ENCODE data around the gene SELENOM.

The SELENOM gene

GRCh38 chr22:31107178-31107893, at the start of gene SELENOM:
SELENOM (minus strand) TSS chr22:31107568; CDS start chr22:31107505, 63 bp downstream.
- Histone ChIP-seq H3K4me3 (ENCODE audit: low read depth, low read length) (peak within 1 kb of the TSS; percentile 81), H3K9ac (ENCODE audit: low read depth, low read length) (peak within 1 kb of the TSS; percentile 60; the same call in 1 of the 2 replicates), H3K27me3 (ENCODE audit: control insufficient read depth, insufficient read depth, low read length) (peaks cover 24% of the 10 kb centered on the region), H3K4me1 (ENCODE audit: control insufficient read depth, insufficient read depth, low read length) (no peaks in the 10 kb centered on the region), H3K27ac (ENCODE audit: low read depth, low read length) (no peak within 1 kb of the TSS), H3K9me3 (ENCODE audit: control insufficient read depth, insufficient read depth, low read length) (no peaks in the 10 kb centered on the region), H3K36me3 (ENCODE audit: control insufficient read depth, insufficient read depth, low read length) (no peaks in the 10 kb centered on the region)

GRCh38 chr22:31155422-31155821, 48.1 kb upstream of the SELENOM start:
- no peak overlapping the region for H3K27ac ChIP-seq (ENCODE audit: low read depth, low read length)
- H3K27me3 ChIP-seq (ENCODE audit: control insufficient read depth, insufficient read depth, low read length) = peaks cover 22% of the 10 kb centered on the region

GRCh38 chr22:31154975-31155374, 47.6 kb upstream of the SELENOM start:
- Histone ChIP-seq H3K9ac (ENCODE audit: low read depth, low read length) (no peak overlapping the region), H3K36me3 (ENCODE audit: control insufficient read depth, insufficient read depth, low read length) (no peaks in the 10 kb centered on the region), H3K27me3 (ENCODE audit: control insufficient read depth, insufficient read depth, low read length) (peaks cover 22% of the 10 kb centered on the region), H3K4me3 (ENCODE audit: low read depth, low read length) (no peak overlapping the region), H3K9me3 (ENCODE audit: control insufficient read depth, insufficient read depth, low read length) (no peaks in the 10 kb centered on the region), H3K4me1 (ENCODE audit: control insufficient read depth, insufficient read depth, low read length) (no peaks in the 10 kb centered on the region), H3K27ac (ENCODE audit: low read depth, low read length) (no peak overlapping the region)

More at GRCh38 chr22:31155422-31155821, 48.1 kb upstream of the SELENOM start:
- H3K36me3 ChIP-seq (ENCODE audit: control insufficient read depth, insufficient read depth, low read length) = no peaks in the 10 kb centered on the region
- no peak overlapping the region for H3K4me3 ChIP-seq (ENCODE audit: low read depth, low read length)
- H3K9me3 ChIP-seq (ENCODE audit: control insufficient read depth, insufficient read depth, low read length) = no peaks in the 10 kb centered on the region
- no peaks in the 10 kb centered on the region for H3K4me1 ChIP-seq (ENCODE audit: control insufficient read depth, insufficient read depth, low read length)
- no peak overlapping the region for H3K9ac ChIP-seq (ENCODE audit: low read depth, low read length)

GRCh38 chr22:31153357-31153756, 46.0 kb upstream of the SELENOM start:
- H3K9ac ChIP-seq (ENCODE audit: low read depth, low read length) = no peak overlapping the region
- H3K27me3 ChIP-seq (ENCODE audit: control insufficient read depth, insufficient read depth, low read length) = peaks cover 12% of the 10 kb centered on the region
- H3K9me3 ChIP-seq (ENCODE audit: control insufficient read depth, insufficient read depth, low read length) = no peaks in the 10 kb centered on the region
- no peaks in the 10 kb centered on the region for H3K4me1 ChIP-seq (ENCODE audit: control insufficient read depth, insufficient read depth, low read length)
- no peaks in the 10 kb centered on the region for H3K36me3 ChIP-seq (ENCODE audit: control insufficient read depth, insufficient read depth, low read length)
- H3K4me3 ChIP-seq (ENCODE audit: low read depth, low read length) = no peak overlapping the region
- H3K27ac ChIP-seq (ENCODE audit: low read depth, low read length) = no peak overlapping the region

GRCh38 chr22:31151872-31152271, 44.5 kb upstream of the SELENOM start:
- Histone ChIP-seq H3K27me3 (ENCODE audit: control insufficient read depth, insufficient read depth, low read length) (0 out of 2 replicates have a peak, but pooled peaks cover 4% of the 10 kb centered on the region), H3K4me3 (ENCODE audit: low read depth, low read length) (no peak overlapping the region), H3K4me1 (ENCODE audit: control insufficient read depth, insufficient read depth, low read length) (no peaks in the 10 kb centered on the region), H3K36me3 (ENCODE audit: control insufficient read depth, insufficient read depth, low read length) (no peaks in the 10 kb centered on the region), H3K9ac (ENCODE audit: low read depth, low read length) (no peak overlapping the region), H3K9me3 (ENCODE audit: control insufficient read depth, insufficient read depth, low read length) (peaks cover 9% of the 10 kb centered on the region), H3K27ac (ENCODE audit: low read depth, low read length) (no peak overlapping the region)

GRCh38 chr22:31150615-31151014, 43.2 kb upstream of the SELENOM start:
- peaks cover 11% of the 10 kb centered on the region for H3K9me3 ChIP-seq (ENCODE audit: control insufficient read depth, insufficient read depth, low read length)
- H3K9ac ChIP-seq (ENCODE audit: low read depth, low read length) = no peak overlapping the region
- H3K27ac ChIP-seq (ENCODE audit: low read depth, low read length) = no peak overlapping the region

GRCh38 chr22:31148953-31149627, 41.7 kb upstream of the SELENOM start:
- Histone ChIP-seq H3K27ac (ENCODE audit: low read depth, low read length) (no peak overlapping the region), H3K27me3 (ENCODE audit: control insufficient read depth, insufficient read depth, low read length) (no peaks in the 10 kb centered on the region), H3K4me3 (ENCODE audit: low read depth, low read length) (no peak overlapping the region), H3K4me1 (ENCODE audit: control insufficient read depth, insufficient read depth, low read length) (no peaks in the 10 kb centered on the region), H3K9ac (ENCODE audit: low read depth, low read length) (no peak overlapping the region), H3K36me3 (ENCODE audit: control insufficient read depth, insufficient read depth, low read length) (no peaks in the 10 kb centered on the region), H3K9me3 (ENCODE audit: control insufficient read depth, insufficient read depth, low read length) (peaks cover 11% of the 10 kb centered on the region)

More at GRCh38 chr22:31150615-31151014, 43.2 kb upstream of the SELENOM start:
- Histone ChIP-seq H3K4me3 (ENCODE audit: low read depth, low read length) (no peak overlapping the region), H3K36me3 (ENCODE audit: control insufficient read depth, insufficient read depth, low read length) (no peaks in the 10 kb centered on the region), H3K4me1 (ENCODE audit: control insufficient read depth, insufficient read depth, low read length) (no peaks in the 10 kb centered on the region), H3K27me3 (ENCODE audit: control insufficient read depth, insufficient read depth, low read length) (no peaks in the 10 kb centered on the region)

- H3K36me3 ChIP-seq (ENCODE audit: control insufficient read depth, insufficient read depth, low read length) = no peaks in the 10 kb centered on the region
- no peak overlapping the region for H3K9ac ChIP-seq (ENCODE audit: low read depth, low read length)
- H3K4me1 ChIP-seq (ENCODE audit: control insufficient read depth, insufficient read depth, low read length) = no peaks in the 10 kb centered on the region
- H3K27ac ChIP-seq (ENCODE audit: low read depth, low read length) = no peak overlapping the region
- H3K4me3 ChIP-seq (ENCODE audit: low read depth, low read length) = no peak overlapping the region
- H3K27me3 ChIP-seq (ENCODE audit: control insufficient read depth, insufficient read depth, low read length) = no peaks in the 10 kb centered on the region
- peaks cover 11% of the 10 kb centered on the region for H3K9me3 ChIP-seq (ENCODE audit: control insufficient read depth, insufficient read depth, low read length)
Measured at GRCh38 chr22:31148488-31148887, 41.1 kb upstream of the SELENOM start.

- Histone ChIP-seq H3K4me1 (ENCODE audit: control insufficient read depth, insufficient read depth, low read length) (peaks cover 15% of the 10 kb centered on the region; the same call in 1 of the 2 replicates), H3K36me3 (ENCODE audit: control insufficient read depth, insufficient read depth, low read length) (no peaks in the 10 kb centered on the region), H3K9ac (ENCODE audit: low read depth, low read length) (no peak overlapping the region), H3K9me3 (ENCODE audit: control insufficient read depth, insufficient read depth, low read length) (peaks cover 11% of the 10 kb centered on the region), H3K27me3 (ENCODE audit: control insufficient read depth, insufficient read depth, low read length) (no peaks in the 10 kb centered on the region), H3K27ac (ENCODE audit: low read depth, low read length) (no peak overlapping the region), H3K4me3 (ENCODE audit: low read depth, low read length) (no peak overlapping the region)
Measured at GRCh38 chr22:31144223-31144622, 36.9 kb upstream of the SELENOM start.

GRCh38 chr22:31143537-31143936, 36.2 kb upstream of the SELENOM start:
- no peaks in the 10 kb centered on the region for H3K27me3 ChIP-seq (ENCODE audit: control insufficient read depth, insufficient read depth, low read length)
- no peak overlapping the region for H3K4me3 ChIP-seq (ENCODE audit: low read depth, low read length)
- H3K36me3 ChIP-seq (ENCODE audit: control insufficient read depth, insufficient read depth, low read length) = peaks cover under 1% of the 10 kb centered on the region; the same call in 1 of the 2 replicates
- H3K9ac ChIP-seq (ENCODE audit: low read depth, low read length) = no peak overlapping the region
- H3K9me3 ChIP-seq (ENCODE audit: control insufficient read depth, insufficient read depth, low read length) = peaks cover 11% of the 10 kb centered on the region
- peaks cover 17% of the 10 kb centered on the region; the same call in 1 of the 2 replicates for H3K4me1 ChIP-seq (ENCODE audit: control insufficient read depth, insufficient read depth, low read length)
- no peak overlapping the region for H3K27ac ChIP-seq (ENCODE audit: low read depth, low read length)

- Histone ChIP-seq H3K27ac (ENCODE audit: low read depth, low read length) (no peak overlapping the region), H3K9ac (ENCODE audit: low read depth, low read length) (no peak overlapping the region), H3K27me3 (ENCODE audit: control insufficient read depth, insufficient read depth, low read length) (no peaks in the 10 kb centered on the region), H3K4me3 (ENCODE audit: low read depth, low read length) (no peak overlapping the region), H3K9me3 (ENCODE audit: control insufficient read depth, insufficient read depth, low read length) (peaks cover 11% of the 10 kb centered on the region), H3K4me1 (ENCODE audit: control insufficient read depth, insufficient read depth, low read length) (peaks cover 17% of the 10 kb centered on the region; the same call in 1 of the 2 replicates), H3K36me3 (ENCODE audit: control insufficient read depth, insufficient read depth, low read length) (peaks cover 3% of the 10 kb centered on the region; the same call in 1 of the 2 replicates)
Measured at GRCh38 chr22:31143038-31143437, 35.7 kb upstream of the SELENOM start.

Measured in HUES48 (cell line).